PC-9 (cell line): ENCODE data around the gene CNTN1. TPM values are rescaled to one million over a fixed set of nuclear protein-coding genes. Genes with fewer than 3 reads are reported as not detected.

Experiments
- BruUV-seq: library from RNA; stranded (reverse); fragments of 400-500 nt; replicated peaks from 2 replicates; lab custom pipeline; 2021; lab: Mats Ljungman, UMichigan
- CTCF ChIA-PET: fragments of 300-600 bp; sonication (Branson Sonifier 250); formaldehyde crosslinking; loops from one replicate; lab custom pipeline; 2022; ENCODE audit warnings: antibody characterized with exemption; lab: Charles Lee
- POLR2A ChIA-PET: fragments of 300-600 bp; sonication (Branson Sonifier 250); formaldehyde crosslinking; loops from one replicate; lab custom pipeline; 2022; ENCODE audit warnings: antibody characterized with exemption; ENCODE audit not compliant: unreplicated experiment; lab: Charles Lee
- DNase-seq, 2 experiments: peaks; one replicate each; pipeline versions ENCODE4 v3.0.0 to v3.0.0-alpha.2; 2015 to 2022; ENCODE audit warnings: mixed read lengths in 1 of 2
- H2AFZ ChIP-seq: fragments of 200-600 bp; sonication (generic); 2 replicates; pipeline ENCODE4 v1.8.1; 2017; ENCODE audit warnings: antibody characterized with exemption
- H3F3A ChIP-seq: fragments of 200-600 bp; sonication (generic); 2 replicates; pipeline ENCODE4 v1.8.1; 2017; ENCODE audit warnings: antibody characterized with exemption, mild to moderate bottlenecking, low read depth; ENCODE audit not compliant: insufficient read depth
- H3K27ac ChIP-seq: fragments of 200-600 bp; sonication (generic); 2 replicates; pipeline ENCODE4 v1.6.1; 2016; ENCODE audit warnings: mixed run types
- H3K27me3 ChIP-seq: fragments of 200-600 bp; sonication (generic); 2 replicates; pipeline ENCODE4 v1.6.1; 2016; ENCODE audit warnings: low read depth, mixed run types; ENCODE audit not compliant: insufficient read depth
- H3K36me3 ChIP-seq: fragments of 200-600 bp; sonication (generic); 2 replicates; pipeline ENCODE4 v1.6.1; 2016; ENCODE audit warnings: low read depth, mixed run types
- H3K4me1 ChIP-seq: fragments of 200-600 bp; sonication (generic); replicated peaks from 2 replicates; pipeline ENCODE4 v1.6.1; 2016; ENCODE audit warnings: mixed run types; ENCODE audit not compliant: insufficient read depth
- H3K4me2 ChIP-seq: fragments of 200-600 bp; sonication (generic); 2 replicates; pipeline ENCODE4 v1.6.1; 2017; ENCODE audit warnings: mixed run types
- H3K4me3 ChIP-seq: fragments of 200-600 bp; sonication (generic); 2 replicates; pipeline ENCODE4 v1.6.1; 2016; ENCODE audit warnings: mixed run types
- H3K79me2 ChIP-seq: fragments of 200-600 bp; sonication (generic); 2 replicates; pipeline ENCODE4 v1.6.1; 2017; ENCODE audit warnings: low read depth, mixed run types
- H3K9me2 ChIP-seq: fragments of 200-600 bp; sonication (generic); 2 replicates; pipeline ENCODE4 v1.8.1; 2017; ENCODE audit warnings: mild to moderate bottlenecking; ENCODE audit not compliant: insufficient read depth
- H3K9me3 ChIP-seq: fragments of 200-600 bp; sonication (generic); 2 replicates; pipeline ENCODE4 v1.8.1; 2016; ENCODE audit warnings: low read depth; ENCODE audit not compliant: insufficient read depth
- H4K20me1 ChIP-seq: fragments of 200-600 bp; sonication (generic); 2 replicates; pipeline ENCODE4 v1.8.1; 2017; ENCODE audit not compliant: insufficient read depth
- CTCF ChIP-seq: fragments of 200-600 bp; sonication (generic); conservative IDR thresholded peaks from 2 replicates; pipeline ENCODE4 v1.6.1; 2017; ENCODE audit warnings: mixed run types, antibody characterized with exemption, mild to moderate bottlenecking, moderate library complexity
- EZH2 ChIP-seq: fragments of 200-600 bp; sonication (generic); IDR thresholded peaks from 2 replicates; pipeline ENCODE4 v1.8.0; 2017; ENCODE audit warnings: antibody characterized with exemption, low read depth
- intact Hi-C: fragments of 100-400 bp; cut with micrococcal nuclease; formaldehyde crosslinking; loops from one replicate; pipeline ENCODE4 v1.10.0; 2022; ENCODE audit not compliant: unreplicated experiment
- total RNA-seq: library from RNA; stranded (reverse); gene quantifications from 2 replicates; pipeline ENCODE4 v1.2.3, GENCODE V29; 2021

Gene CNTN1
- total RNA-seq, 1 experiment from 2014 or later = 0.37 TPM

GRCh38 chr12:40802656-40803055 lies 110.4 kb downstream of the CNTN1 start:
- no peaks in the 10 kb centered on the region for H3K27me3 ChIP-seq
- CTCF ChIA-PET = no interaction called here
- DNase-seq = no peak

GRCh38 chr12:40819436-40820108 lies 127.3 kb downstream of the CNTN1 start:
- BruUV-seq = no TSS peak
- no peaks in the 10 kb centered on the region for H3K9me2 ChIP-seq
- H3K9me3 ChIP-seq = no peaks in the 10 kb centered on the region
- H3K27me3 ChIP-seq = no peaks in the 10 kb centered on the region
- POLR2A ChIA-PET = no interaction called here
- H2AFZ ChIP-seq = no peak overlapping the region
- H3K27ac ChIP-seq = no peak overlapping the region
- H3K79me2 ChIP-seq = no peaks in the 10 kb centered on the region
- no peak overlapping the region for H3K4me3 ChIP-seq
- CTCF ChIA-PET = interaction anchor here (0.5 kb wide), 1 partner anchor 97 kb away, joined by 7 read pairs; no protein-coding TSS in a partner anchor
- H3K4me1 ChIP-seq = no peaks in the 10 kb centered on the region
- no peak overlapping the region for H3K4me2 ChIP-seq
- no peaks in the 10 kb centered on the region for H3F3A ChIP-seq
- no peaks in the 10 kb centered on the region for H3K36me3 ChIP-seq
- TF ChIP-seq CTCF = no peak
- TF ChIP-seq EZH2 = no peak
- H4K20me1 ChIP-seq = no peaks in the 10 kb centered on the region
- intact Hi-C loops = no loop called here
- no peak for DNase-seq

More at GRCh38 chr12:40802656-40803055, 110.4 kb downstream of the CNTN1 start:
- no TSS peak for BruUV-seq
- no peak for TF ChIP-seq CTCF
- no peak for TF ChIP-seq EZH2
- H3K36me3 ChIP-seq = no peaks in the 10 kb centered on the region
- H3K27ac ChIP-seq = no peak overlapping the region
- no peak overlapping the region for H2AFZ ChIP-seq
- H3K9me2 ChIP-seq = no peaks in the 10 kb centered on the region
- H3K79me2 ChIP-seq = no peaks in the 10 kb centered on the region
- intact Hi-C loops = no loop called here
- no peaks in the 10 kb centered on the region for H4K20me1 ChIP-seq
- H3K4me2 ChIP-seq = no peak overlapping the region
- H3K4me3 ChIP-seq = no peak overlapping the region
- no peaks in the 10 kb centered on the region for H3F3A ChIP-seq
- no peaks in the 10 kb centered on the region for H3K4me1 ChIP-seq
- POLR2A ChIA-PET = no interaction called here
- H3K9me3 ChIP-seq = no peaks in the 10 kb centered on the region

- no peaks in the 10 kb centered on the region for H3K9me3 ChIP-seq
- intact Hi-C loops = no loop called here
- H3K79me2 ChIP-seq = no peaks in the 10 kb centered on the region
- no peak overlapping the region for H3K4me2 ChIP-seq
- no peaks in the 10 kb centered on the region for H3K9me2 ChIP-seq
- no peak overlapping the region for H3K27ac ChIP-seq
- H3K27me3 ChIP-seq = no peaks in the 10 kb centered on the region
- CTCF ChIA-PET = no interaction called here
- no peak overlapping the region for H2AFZ ChIP-seq
- no peak for DNase-seq
- TF ChIP-seq EZH2 (no peak), CTCF (no peak)
- H3K4me3 ChIP-seq = no peak overlapping the region
- no TSS peak for BruUV-seq
- H3F3A ChIP-seq = no peaks in the 10 kb centered on the region
- H3K4me1 ChIP-seq = no peaks in the 10 kb centered on the region
- no peaks in the 10 kb centered on the region for H4K20me1 ChIP-seq
- H3K36me3 ChIP-seq = no peaks in the 10 kb centered on the region
- POLR2A ChIA-PET = no interaction called here
These were observed 128.7 kb downstream of the CNTN1 start for GRCh38 chr12:40820794-40821484.
